Adipose tissue (tissue), 3 donors: ENCODE data around the gene P4HB. TPM values are rescaled to one million over a fixed set of nuclear protein-coding genes. Genes with fewer than 3 reads are reported as not detected.

ENCODE experiments used
- H3K27ac ChIP-seq: one replicate; pipeline ENCODE4 v1.5.1; 2013; ENCODE audit warnings: low read depth, low read length
- WGBS, 3 donors: extraction: QIAGEN DNeasy Blood & Tissue Kit; methylation state at CpG; one replicate each; pipeline ENCODE4 v1.1.7; 2013; 5-methylcytosine and 5-hydroxymethylcytosine counted together
- polyA plus RNA-seq, 3 donors: library from polyadenylated mRNA; stranded (reverse); fragments of 200-250 nt; gene quantifications; one replicate each; pipeline ENCODE4 v1.2.3, GENCODE V29; 2013
- donor health status: healthy with polysubstance abuse.
- donor health status: Bipolar disorder and iron deficiency.
- donor health status: healthy.

The P4HB gene
- polyA plus RNA-seq, 3 donors = 377 to 2,064 (median 453) TPM

- H3K27ac ChIP-seq = no peak overlapping the region
- WGBS, 3 donors = 65 to 75% (median 70%) methylated on average over 19 to 20 of the region's 20 CpGs
These were observed 51.4 kb downstream of the P4HB start for GRCh38 chr17:81808778-81809555.

- 57 to 70% (median 65%) methylated on average over 13 of the region's 13 CpGs for WGBS, 3 donors
- no peak overlapping the region for H3K27ac ChIP-seq
These were observed 52.5 kb downstream of the P4HB start for GRCh38 chr17:81807839-81808238.

GRCh38 chr17:81807210-81807719 is 53.1 kb downstream of the P4HB start:
- 55% methylated on average over 17 to 18 of the region's 18 CpGs for WGBS, 3 donors
- H3K27ac ChIP-seq = no peak overlapping the region

GRCh38 chr17:81806461-81807209 is 53.7 kb downstream of the P4HB start:
- H3K27ac ChIP-seq = no peak overlapping the region
- WGBS, 3 donors = 15 to 26% (median 25%) methylated on average over 19 to 23 of the region's 23 CpGs

- WGBS, 3 donors = 30 to 70% (median 69%) methylated on average over 16 to 18 of the region's 18 CpGs
- H3K27ac ChIP-seq = no peak overlapping the region
These were observed 54.5 kb downstream of the P4HB start for GRCh38 chr17:81805707-81806460.

- 3 to 5% (median 5%) methylated on average over 53 to 65 of the region's 65 CpGs for WGBS, 3 donors
- H3K27ac ChIP-seq = no peak overlapping the region
These were observed 55.6 kb downstream of the P4HB start for GRCh38 chr17:81804559-81805399.

GRCh38 chr17:81803728-81804558 is 56.4 kb downstream of the P4HB start, which contains the start of gene GCGR:
GCGR (plus strand) TSS chr17:81804150; CDS start chr17:81809019, 4,869 bp downstream.
- H3K27ac ChIP-seq = no peak within 1 kb of the TSS
- 1 to 2% (median 1%) methylated on average over 73 to 107 of the region's 110 CpGs for WGBS, 3 donors

- H3K27ac ChIP-seq = no peak overlapping the region
- WGBS, 3 donors = 27 to 32% (median 27%) methylated on average over 21 to 26 of the region's 26 CpGs
These were observed 57.3 kb downstream of the P4HB start for GRCh38 chr17:81802856-81803643.

- H3K27ac ChIP-seq = no peak overlapping the region
- 72 to 82% (median 77%) methylated on average over 9 of the region's 9 CpGs for WGBS, 3 donors
These were observed 58.1 kb downstream of the P4HB start for GRCh38 chr17:81802048-81802758.

GRCh38 chr17:81801327-81801726 is 59.0 kb downstream of the P4HB start:
- H3K27ac ChIP-seq = no peak overlapping the region
- 85 to 92% (median 88%) methylated on average over 9 of the region's 9 CpGs for WGBS, 3 donors

- 23 to 40% (median 27%) methylated on average over 8 of the region's 8 CpGs for WGBS, 3 donors
- no peak overlapping the region for H3K27ac ChIP-seq
These were observed 65.8 kb downstream of the P4HB start for GRCh38 chr17:81794509-81794908.

- WGBS, 3 donors = 88 to 93% (median 89%) methylated on average over 3 of the region's 3 CpGs
- no peak overlapping the region for H3K27ac ChIP-seq
These were observed 66.3 kb downstream of the P4HB start for GRCh38 chr17:81794074-81794476.
